SK-N-DZ (cell line): ENCODE results near the gene PGBD5.

ENCODE experiments used
- DNase-seq: peaks from one replicate; pipeline ENCODE4 v3.0.0-alpha.2; 2015; ENCODE audit warnings: low spot score

The PGBD5 gene

GRCh38 chr1:230282157-230282556, 144.0 kb downstream of the PGBD5 start:
- no peak for DNase-seq

GRCh38 chr1:230281556-230281955, 144.6 kb downstream of the PGBD5 start:
- DNase-seq, result no peak

- DNase-seq, result no peak
Measured at GRCh38 chr1:230280906-230281413, 145.2 kb downstream of the PGBD5 start.

- no peak for DNase-seq
Measured at GRCh38 chr1:230280054-230280795, 145.9 kb downstream of the PGBD5 start.

GRCh38 chr1:230279583-230279945, 146.6 kb downstream of the PGBD5 start:
- no peak for DNase-seq

- no peak for DNase-seq
Measured at GRCh38 chr1:230278871-230279582, 147.1 kb downstream of the PGBD5 start.

- DNase-seq, result no peak
Measured at GRCh38 chr1:230278376-230278775, 147.8 kb downstream of the PGBD5 start.

GRCh38 chr1:230277201-230278025, 148.7 kb downstream of the PGBD5 start:
- DNase-seq, result no peak

GRCh38 chr1:230276401-230276800, 149.7 kb downstream of the PGBD5 start:
- DNase-seq, result no peak

- DNase-seq, result no peak
Measured at GRCh38 chr1:230274254-230274653, 151.9 kb downstream of the PGBD5 start.

GRCh38 chr1:230273141-230273710, 152.9 kb downstream of the PGBD5 start:
- DNase-seq, result no peak

- DNase-seq, result no peak
Measured at GRCh38 chr1:230272557-230272956, 153.6 kb downstream of the PGBD5 start.

GRCh38 chr1:230271300-230272035, 154.7 kb downstream of the PGBD5 start:
- DNase-seq, result no peak

- DNase-seq, result no peak
Measured at GRCh38 chr1:230270559-230271281, 155.4 kb downstream of the PGBD5 start.

- DNase-seq, result no peak
Measured at GRCh38 chr1:230270185-230270558, 156.0 kb downstream of the PGBD5 start.

GRCh38 chr1:230268371-230269170, 157.6 kb downstream of the PGBD5 start:
- DNase-seq, result peak; percentile 57

- no peak for DNase-seq
Measured at GRCh38 chr1:230267338-230268065, 158.6 kb downstream of the PGBD5 start.

- no peak for DNase-seq
Measured at GRCh38 chr1:230266456-230266855, 159.7 kb downstream of the PGBD5 start.
